HG02938 (cell line): ENCODE data around the gene KLHL36.
"Not testable (repeated sequence)": the region's sequence is repeated elsewhere in the genome, so short reads cannot be mapped to it uniquely, and the experiment has no call there.

ENCODE experiments used
- ATAC-seq: cut with Tn5 transposase; IDR thresholded peaks from one replicate; pipeline ENCODE4 v1.9.1; 2021; ENCODE audit warnings: mild to moderate bottlenecking, moderate library complexity; ENCODE audit not compliant: unreplicated experiment

Gene KLHL36

DNA sequence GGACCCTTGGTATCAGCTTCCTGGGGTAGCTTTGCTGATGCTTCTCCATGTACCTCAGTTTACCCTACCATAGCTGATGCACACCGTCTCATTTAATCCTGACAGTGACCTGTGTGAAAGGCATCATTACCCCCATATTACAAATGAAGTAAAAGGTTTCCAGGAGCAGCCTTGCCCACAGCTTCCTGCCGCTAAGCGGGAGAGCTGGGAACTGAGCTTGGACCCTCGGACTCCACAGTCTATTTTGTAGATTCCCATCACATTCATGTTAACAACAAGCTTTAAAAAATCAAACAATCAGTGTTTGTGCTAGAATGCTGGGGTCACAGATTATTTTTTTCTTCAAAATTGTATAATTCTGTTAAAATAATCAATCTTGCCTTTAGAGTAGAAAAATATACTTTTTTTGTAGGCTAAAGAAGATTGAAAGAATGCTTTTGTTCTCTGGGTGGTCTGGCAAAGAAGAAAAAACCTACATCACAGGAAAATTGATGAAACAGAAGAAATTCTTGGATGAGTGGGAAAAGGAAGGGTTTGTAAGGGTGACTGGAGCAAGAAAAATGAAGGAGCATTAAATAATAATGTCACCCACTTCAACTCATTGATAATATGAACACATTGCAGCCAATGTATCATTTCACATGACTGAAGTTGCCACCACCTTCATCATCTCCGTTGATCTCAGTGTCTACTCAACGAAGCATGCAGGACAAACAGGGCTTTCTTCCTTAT lies 41.9 kb downstream of the KLHL36 start:
- no peak for ATAC-seq

GRCh38 chr16:84692451-84693214 lies 44.3 kb downstream of the KLHL36 start:
- ATAC-seq: no peak

DNA sequence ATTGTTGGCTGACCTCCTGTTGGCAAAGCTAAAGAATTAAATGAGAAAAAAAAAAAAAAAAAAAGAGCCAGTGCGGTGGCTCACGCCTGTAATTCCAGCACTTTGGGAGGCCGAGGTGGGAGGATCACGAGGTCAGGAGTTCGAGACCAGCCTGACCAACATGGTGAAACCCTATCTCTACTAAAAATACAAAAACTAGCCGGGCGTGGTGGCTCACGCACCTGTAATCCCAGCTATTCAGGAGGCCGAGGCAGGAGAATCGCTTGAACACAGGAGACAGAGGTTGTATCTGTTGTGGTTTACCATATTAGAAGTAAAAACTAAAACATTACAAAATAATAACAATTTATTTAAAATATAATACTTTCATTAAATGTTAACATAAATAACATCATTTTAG lies 45.6 kb downstream of the KLHL36 start:
- ATAC-seq: not testable (repeated sequence)

DNA sequence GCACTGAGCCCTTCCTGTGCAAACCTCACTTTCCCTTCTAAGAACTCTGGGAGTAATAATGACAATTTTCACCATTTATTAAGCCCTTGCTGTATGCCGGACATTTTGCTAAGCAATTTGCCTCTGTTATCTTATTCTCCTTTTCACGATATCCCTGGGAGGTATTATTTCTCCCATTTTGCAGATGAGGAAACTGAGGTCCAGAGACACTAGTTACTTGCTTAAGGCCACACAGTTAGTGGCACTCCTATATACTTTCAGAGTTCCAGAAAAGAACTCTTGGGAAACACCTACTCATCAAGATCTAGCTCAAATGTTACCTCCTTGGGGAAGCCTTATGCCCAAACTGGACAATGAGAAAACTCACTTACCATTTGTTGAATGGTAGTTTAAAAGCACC lies 46.7 kb downstream of the KLHL36 start:
- ATAC-seq: no peak

DNA sequence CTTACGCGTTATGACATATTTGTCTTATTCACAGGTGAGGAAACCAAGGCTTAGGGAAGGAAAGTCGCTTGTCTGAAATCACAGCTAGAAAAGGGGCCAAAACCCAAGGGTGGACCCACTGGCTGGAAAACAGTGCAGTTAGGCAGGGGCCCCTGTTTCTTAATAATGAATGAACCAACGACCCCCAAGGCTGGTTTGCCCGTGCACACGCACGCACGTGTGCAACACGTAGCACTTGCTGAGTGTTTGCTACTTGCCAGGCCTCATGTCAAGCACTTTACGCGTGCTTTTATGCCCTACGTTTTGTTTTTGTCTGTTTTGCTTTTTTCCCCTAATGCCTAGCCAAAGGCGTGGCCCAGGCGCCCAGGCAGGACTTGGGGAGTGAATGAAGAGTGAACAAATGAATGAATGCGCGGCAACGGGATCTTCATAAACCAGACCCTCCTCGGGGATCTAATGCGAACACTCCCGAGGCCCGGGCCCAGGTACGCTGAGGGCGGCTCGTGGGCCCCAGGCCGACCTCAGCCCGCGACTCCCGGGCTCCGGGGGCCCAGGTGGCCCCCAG lies 50.9 kb downstream of the KLHL36 start:
- no peak for ATAC-seq

DNA sequence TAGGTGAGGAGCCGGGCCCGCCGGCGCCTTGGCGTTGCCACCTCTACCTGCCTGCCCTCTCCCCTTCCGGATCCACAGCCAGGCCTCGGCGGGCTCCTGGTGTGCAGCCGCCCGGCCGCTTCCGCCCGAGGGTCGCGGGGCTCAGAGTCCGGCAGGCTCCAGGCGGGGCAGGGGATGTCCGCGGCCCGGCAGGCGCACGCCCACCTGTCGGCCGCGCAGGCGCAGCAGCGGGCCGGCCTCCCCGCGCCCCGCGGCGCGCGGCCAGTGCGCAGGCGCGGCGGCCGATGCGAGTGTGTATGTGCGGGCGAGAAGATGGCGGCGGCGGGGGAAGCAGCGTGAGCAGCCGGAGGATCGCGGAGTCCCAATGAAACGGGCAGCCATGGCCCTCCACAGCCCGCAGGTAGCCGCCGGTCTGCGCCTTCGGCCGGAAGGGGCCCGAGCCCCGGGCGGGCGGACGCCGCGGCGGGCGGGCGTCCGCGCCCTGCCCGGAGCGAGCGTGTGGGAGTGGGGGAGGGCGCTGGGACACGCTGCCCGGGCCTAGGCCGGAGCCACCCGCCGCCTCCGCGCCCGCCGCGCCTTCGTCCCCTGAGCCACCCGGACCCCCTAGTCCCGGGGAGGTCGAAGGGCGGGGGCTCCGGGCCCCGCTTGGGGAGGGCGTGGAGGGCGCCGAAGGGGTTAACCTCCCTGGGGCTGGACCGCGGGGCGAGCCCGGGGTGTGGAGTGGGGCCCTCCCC lies 51.6 kb downstream of the KLHL36 start, which contains the start of gene USP10:
Gene USP10, plus strand, starts transcription at position 289 of the 734 bp plus-strand sequence. Its CDS starts 91 bp downstream, at position 380.
- peak; percentile 67 for ATAC-seq

- peak; percentile 42 for ATAC-seq
These were observed 52.4 kb downstream of the KLHL36 start for GRCh38 chr16:84700446-84701300.

- no peak for ATAC-seq
These were observed 55.4 kb downstream of the KLHL36 start for GRCh38 chr16:84703681-84704080.

GRCh38 chr16:84704253-84704652 lies 55.9 kb downstream of the KLHL36 start:
- no peak for ATAC-seq

GRCh38 chr16:84706856-84707255 lies 58.5 kb downstream of the KLHL36 start:
- no peak for ATAC-seq

DNA sequence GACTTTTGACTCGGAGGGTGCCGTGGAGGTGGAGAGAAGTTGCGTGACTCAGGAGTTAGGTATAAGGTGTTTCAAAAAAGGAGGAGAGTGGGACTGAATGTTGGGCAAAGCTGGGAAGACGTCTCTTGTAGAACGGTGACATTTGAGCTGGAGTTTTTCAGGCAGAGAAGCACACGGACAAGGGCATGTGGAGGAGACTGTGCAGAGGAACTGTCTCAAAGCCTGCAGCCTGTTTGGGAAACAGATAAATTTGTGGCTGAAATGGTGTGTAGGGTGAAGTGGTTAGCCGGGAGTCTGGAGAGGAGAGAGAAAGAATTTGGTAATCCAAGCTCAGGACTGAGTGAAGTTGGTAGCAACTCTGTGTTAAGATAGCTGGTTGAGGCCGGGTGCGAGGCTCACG lies 61.3 kb downstream of the KLHL36 start:
- ATAC-seq: no peak

GRCh38 chr16:84710686-84711085 lies 62.4 kb downstream of the KLHL36 start:
- ATAC-seq: no peak
